Thymus (tissue), 11 donors: Measurements from ENCODE around the gene THSD4. TPM values are rescaled to one million over a fixed set of nuclear protein-coding genes. Genes with fewer than 3 reads are reported as not detected.

Experiments used
- DNase-seq, 9 donors: peaks; one replicate each; pipeline ENCODE4 v3.0.0-alpha.2; 2013; ENCODE audit warnings: low spot score in 9 of 9, low read depth in 6 of 9, missing footprints in 1 of 9
- H3K27ac ChIP-seq, 2 donors: one replicate each; pipeline ENCODE4 v1.5.1; 2013; ENCODE audit warnings: control low read depth in 1 of 2, low read depth in 1 of 2, low read length in 1 of 2, mild to moderate bottlenecking in 1 of 2, moderate library complexity in 1 of 2
- H3K27me3 ChIP-seq, 2 donors: one replicate each; pipeline ENCODE4 v1.5.1; 2013; ENCODE audit warnings: low read length in 1 of 2; ENCODE audit not compliant: control insufficient read depth in 2 of 2, insufficient read depth in 1 of 2
- H3K36me3 ChIP-seq, 2 donors: one replicate each; pipeline ENCODE4 v1.5.1; 2013; ENCODE audit warnings: low read length in 1 of 2, mild to moderate bottlenecking in 1 of 2, moderate library complexity in 1 of 2; ENCODE audit not compliant: control insufficient read depth in 2 of 2, insufficient read depth in 2 of 2
- H3K4me1 ChIP-seq, 2 donors: one replicate each; pipeline ENCODE4 v1.5.1; 2013; ENCODE audit warnings: low read length in 2 of 2; ENCODE audit not compliant: control insufficient read depth in 2 of 2, insufficient read depth in 2 of 2
- H3K4me3 ChIP-seq, 2 donors: one replicate each; pipeline ENCODE4 v1.5.1; 2013; ENCODE audit warnings: low read length in 2 of 2, control low read depth in 1 of 2, mild to moderate bottlenecking in 1 of 2
- H3K9me3 ChIP-seq, 2 donors: one replicate each; pipeline ENCODE4 v1.5.1; 2013; ENCODE audit warnings: low read length in 1 of 2, mild to moderate bottlenecking in 1 of 2; ENCODE audit not compliant: control insufficient read depth in 2 of 2, insufficient read depth in 1 of 2
- WGBS: extraction: QIAGEN DNeasy Blood & Tissue Kit; methylation state at CpG from one replicate; pipeline ENCODE4 v1.1.7; 2013; 5-methylcytosine and 5-hydroxymethylcytosine counted together
- polyA plus RNA-seq: library from polyadenylated mRNA; stranded (reverse); fragments of 200-250 nt; gene quantifications from one replicate; pipeline ENCODE4 v1.2.3, GENCODE V29; 2013
- total RNA-seq: library from RNA; stranded (reverse); fragments of 120-200 nt; gene quantifications from one replicate; pipeline ENCODE4 v1.2.4, GENCODE V29; 2013
- donor health status: healthy.

The THSD4 gene
- total and polyA plus RNA-seq, 2 donors, result 1.7 to 2.2 TPM

- Histone ChIP-seq H3K27ac (no peak overlapping the region), H3K36me3 (no peaks in the 10 kb centered on the region), H3K4me3 (no peak overlapping the region), H3K9me3 (no peaks in the 10 kb centered on the region), H3K4me1 (no peaks in the 10 kb centered on the region), H3K27me3 (no peaks in the 10 kb centered on the region)
- DNase-seq, result no peak
- WGBS, result 61% methylated on average over 3 of the region's 3 CpGs
Observed at GRCh38 chr15:71186267-71186666, 71.0 kb downstream of the THSD4 start.

- WGBS, result 80% methylated on average over 5 of the region's 5 CpGs
- no peak for DNase-seq
- no peaks in the 10 kb centered on the region for H3K9me3 ChIP-seq
- no peaks in the 10 kb centered on the region for H3K27me3 ChIP-seq
- no peak overlapping the region for H3K4me3 ChIP-seq
- no peaks in the 10 kb centered on the region for H3K4me1 ChIP-seq
- no peak overlapping the region for H3K27ac ChIP-seq
- no peaks in the 10 kb centered on the region for H3K36me3 ChIP-seq
Observed at GRCh38 chr15:71187078-71187477, 71.8 kb downstream of the THSD4 start.

GRCh38 chr15:71187526-71187925 lies 72.3 kb downstream of the THSD4 start:
- H3K27ac ChIP-seq, result no peak overlapping the region
- H3K27me3 ChIP-seq, result no peaks in the 10 kb centered on the region
- DNase-seq, result no peak
- H3K9me3 ChIP-seq, result no peaks in the 10 kb centered on the region
- WGBS, result 89% methylated on average over 5 of the region's 5 CpGs
- H3K36me3 ChIP-seq, result no peaks in the 10 kb centered on the region
- H3K4me1 ChIP-seq, result no peaks in the 10 kb centered on the region
- H3K4me3 ChIP-seq, result no peak overlapping the region

- Histone ChIP-seq H3K9me3 (no peaks in the 10 kb centered on the region), H3K4me1 (no peaks in the 10 kb centered on the region), H3K4me3 (no peak overlapping the region), H3K27ac (no peak overlapping the region), H3K27me3 (no peaks in the 10 kb centered on the region), H3K36me3 (no peaks in the 10 kb centered on the region)
- no peak for DNase-seq
- 95% methylated on average over 6 of the region's 6 CpGs for WGBS
Observed at GRCh38 chr15:71189718-71190117, 74.4 kb downstream of the THSD4 start.

- Histone ChIP-seq H3K36me3 (no peaks in the 10 kb centered on the region), H3K27me3 (no peaks in the 10 kb centered on the region), H3K27ac (no peak overlapping the region), H3K4me3 (no peak overlapping the region), H3K4me1 (no peaks in the 10 kb centered on the region), H3K9me3 (no peaks in the 10 kb centered on the region)
- WGBS, result 81% methylated on average over 4 of the region's 4 CpGs
- no peak for DNase-seq
Observed at GRCh38 chr15:71191296-71191695, 76.0 kb downstream of the THSD4 start.

- H3K9me3 ChIP-seq, result no peaks in the 10 kb centered on the region
- no peaks in the 10 kb centered on the region for H3K27me3 ChIP-seq
- H3K4me1 ChIP-seq, result no peaks in the 10 kb centered on the region
- no peak overlapping the region for H3K4me3 ChIP-seq
- 89% methylated on average over 7 of the region's 7 CpGs for WGBS
- no peak overlapping the region for H3K27ac ChIP-seq
- H3K36me3 ChIP-seq, result no peaks in the 10 kb centered on the region
- no peak for DNase-seq
Observed at GRCh38 chr15:71192816-71193215, 77.5 kb downstream of the THSD4 start.

GRCh38 chr15:71194286-71194685 lies 79.0 kb downstream of the THSD4 start:
- H3K27ac ChIP-seq, result no peak overlapping the region
- H3K9me3 ChIP-seq, result no peaks in the 10 kb centered on the region
- no peak for DNase-seq
- H3K4me1 ChIP-seq, result no peaks in the 10 kb centered on the region
- no peaks in the 10 kb centered on the region for H3K36me3 ChIP-seq
- WGBS, result 77% methylated on average over 6 of the region's 6 CpGs
- no peaks in the 10 kb centered on the region for H3K27me3 ChIP-seq
- H3K4me3 ChIP-seq, result no peak overlapping the region

- no peak overlapping the region for H3K27ac ChIP-seq
- no peaks in the 10 kb centered on the region for H3K27me3 ChIP-seq
- DNase-seq, result no peak
- H3K9me3 ChIP-seq, result no peaks in the 10 kb centered on the region
- 85% methylated on average over 1 of the region's 1 CpG for WGBS
- H3K4me3 ChIP-seq, result no peak overlapping the region
- H3K36me3 ChIP-seq, result no peaks in the 10 kb centered on the region
- no peaks in the 10 kb centered on the region for H3K4me1 ChIP-seq
Observed at GRCh38 chr15:71195242-71195641, 80.0 kb downstream of the THSD4 start.

- Histone ChIP-seq H3K27ac (no peak overlapping the region), H3K4me3 (no peak overlapping the region), H3K27me3 (no peaks in the 10 kb centered on the region), H3K4me1 (no peaks in the 10 kb centered on the region), H3K9me3 (no peaks in the 10 kb centered on the region), H3K36me3 (no peaks in the 10 kb centered on the region)
- no peak for DNase-seq
- WGBS, result 97% methylated on average over 3 of the region's 3 CpGs
Observed at GRCh38 chr15:71197620-71198019, 82.3 kb downstream of the THSD4 start.

GRCh38 chr15:71198846-71199245 lies 83.6 kb downstream of the THSD4 start:
- Histone ChIP-seq H3K4me3 (no peak overlapping the region), H3K27ac (no peak overlapping the region), H3K4me1 (no peaks in the 10 kb centered on the region), H3K27me3 (no peaks in the 10 kb centered on the region), H3K9me3 (no peaks in the 10 kb centered on the region), H3K36me3 (no peaks in the 10 kb centered on the region)
- no peak for DNase-seq
- 95% methylated on average over 3 of the region's 3 CpGs for WGBS
